ACC112 (cell line): ENCODE measurements around the gene BNC2.

Experiments used
- H2AFZ ChIP-seq: fragments of 200-600 bp; sonication (generic); one replicate; pipeline ENCODE4 v1.6.0; 2017; ENCODE audit warnings: antibody characterized with exemption, low read length; ENCODE audit not compliant: unreplicated experiment
- H3K27ac ChIP-seq: fragments of 200-600 bp; sonication (generic); 2 replicates; pipeline ENCODE4 v1.5.1; 2014; ENCODE audit warnings: low read depth, mild to moderate bottlenecking, antibody characterized with exemption, low read length, moderate library complexity
- H3K27me3 ChIP-seq: fragments of 200-600 bp; sonication (generic); 2 replicates; pipeline ENCODE4 v1.6.1; 2014; ENCODE audit warnings: mild to moderate bottlenecking, antibody characterized with exemption, low read length, moderate library complexity, mixed read lengths; ENCODE audit not compliant: insufficient read depth
- H3K36me3 ChIP-seq: fragments of 200-600 bp; sonication (generic); 2 replicates; pipeline ENCODE4 v1.6.1; 2016; ENCODE audit warnings: mild to moderate bottlenecking, antibody characterized with exemption, low read length, moderate library complexity, mixed read lengths; ENCODE audit not compliant: insufficient read depth
- H3K4me1 ChIP-seq: fragments of 200-600 bp; sonication (generic); one replicate; pipeline ENCODE4 v1.6.1; 2016; ENCODE audit warnings: low read length, mixed read lengths; ENCODE audit not compliant: insufficient read depth, unreplicated experiment, control insufficient read depth
- H3K4me3 ChIP-seq: fragments of 200-600 bp; sonication (generic); 2 replicates; pipeline ENCODE4 v1.5.1; 2014; ENCODE audit warnings: mild to moderate bottlenecking, low read depth, low read length
- H3K79me2 ChIP-seq: fragments of 200-600 bp; sonication (generic); one replicate; pipeline ENCODE4 v1.6.0; 2016; ENCODE audit warnings: low read length; ENCODE audit not compliant: control insufficient read depth, unreplicated experiment, insufficient read depth

BNC2 gene

GRCh38 chr9:16515879-16516301 lies 354.6 kb downstream of the BNC2 start:
- H2AFZ ChIP-seq: peak overlapping the region; percentile 42
- H3K4me1 ChIP-seq: peaks cover 28% of the 10 kb centered on the region
- no peak overlapping the region for H3K4me3 ChIP-seq
- peaks cover 8% of the 10 kb centered on the region for H3K79me2 ChIP-seq
- H3K27me3 ChIP-seq: no peaks in the 10 kb centered on the region
- H3K27ac ChIP-seq: peak overlapping the region; percentile 63
- peaks cover 6% of the 10 kb centered on the region; the same call in 1 of the 2 replicates for H3K36me3 ChIP-seq

- Histone ChIP-seq H3K79me2 (peaks cover 8% of the 10 kb centered on the region), H3K27ac (no peak overlapping the region)
These were observed 355.3 kb downstream of the BNC2 start for GRCh38 chr9:16515207-16515606.

GRCh38 chr9:16514131-16514530 lies 356.3 kb downstream of the BNC2 start:
- peaks cover 8% of the 10 kb centered on the region for H3K79me2 ChIP-seq
- no peak overlapping the region for H2AFZ ChIP-seq
- peaks cover 44% of the 10 kb centered on the region for H3K4me1 ChIP-seq
- H3K27me3 ChIP-seq: no peaks in the 10 kb centered on the region
- no peak overlapping the region for H3K27ac ChIP-seq
- H3K36me3 ChIP-seq: no peaks in the 10 kb centered on the region
- no peak overlapping the region for H3K4me3 ChIP-seq

More at GRCh38 chr9:16515207-16515606, 355.3 kb downstream of the BNC2 start:
- Histone ChIP-seq H3K36me3 (peaks cover 4% of the 10 kb centered on the region; the same call in 1 of the 2 replicates), H3K27me3 (no peaks in the 10 kb centered on the region), H3K4me3 (no peak overlapping the region), H3K4me1 (peaks cover 35% of the 10 kb centered on the region), H2AFZ (no peak overlapping the region)

GRCh38 chr9:16512281-16512680 lies 358.2 kb downstream of the BNC2 start:
- peaks cover 39% of the 10 kb centered on the region for H3K4me1 ChIP-seq
- H3K27me3 ChIP-seq: no peaks in the 10 kb centered on the region
- H2AFZ ChIP-seq: no peak overlapping the region
- peaks cover 10% of the 10 kb centered on the region for H3K79me2 ChIP-seq
- H3K36me3 ChIP-seq: peaks cover 7% of the 10 kb centered on the region; the same call in 1 of the 2 replicates
- H3K27ac ChIP-seq: no peak overlapping the region
- no peak overlapping the region for H3K4me3 ChIP-seq

GRCh38 chr9:16510482-16510881 lies 360.0 kb downstream of the BNC2 start:
- no peaks in the 10 kb centered on the region for H3K27me3 ChIP-seq
- no peak overlapping the region for H3K27ac ChIP-seq
- peaks cover 7% of the 10 kb centered on the region; the same call in 1 of the 2 replicates for H3K36me3 ChIP-seq
- no peak overlapping the region for H2AFZ ChIP-seq
- peaks cover 33% of the 10 kb centered on the region for H3K4me1 ChIP-seq
- peaks cover 10% of the 10 kb centered on the region for H3K79me2 ChIP-seq
- no peak overlapping the region for H3K4me3 ChIP-seq

- H3K36me3 ChIP-seq: peaks cover 7% of the 10 kb centered on the region; the same call in 1 of the 2 replicates
- no peak overlapping the region for H2AFZ ChIP-seq
- peaks cover 33% of the 10 kb centered on the region for H3K4me1 ChIP-seq
- H3K79me2 ChIP-seq: peaks cover 6% of the 10 kb centered on the region
- H3K27me3 ChIP-seq: no peaks in the 10 kb centered on the region
- H3K4me3 ChIP-seq: no peak overlapping the region; the same call in 1 of the 2 replicates
- H3K27ac ChIP-seq: no peak overlapping the region
These were observed 360.5 kb downstream of the BNC2 start for GRCh38 chr9:16509997-16510396.

- peak overlapping the region; percentile 61 for H3K27ac ChIP-seq
- H3K27me3 ChIP-seq: no peaks in the 10 kb centered on the region
- peak overlapping the region; percentile 6 for H3K4me3 ChIP-seq
- no peak overlapping the region for H2AFZ ChIP-seq
- H3K36me3 ChIP-seq: peaks cover 7% of the 10 kb centered on the region; the same call in 1 of the 2 replicates
- peaks cover 45% of the 10 kb centered on the region for H3K4me1 ChIP-seq
- H3K79me2 ChIP-seq: peaks cover 3% of the 10 kb centered on the region
These were observed 365.3 kb downstream of the BNC2 start for GRCh38 chr9:16505199-16505598.

GRCh38 chr9:16501726-16502125 lies 368.7 kb downstream of the BNC2 start:
- Histone ChIP-seq H3K27me3 (no peaks in the 10 kb centered on the region), H3K27ac (peak overlapping the region; percentile 58), H3K36me3 (no peaks in the 10 kb centered on the region), H3K4me1 (peaks cover 41% of the 10 kb centered on the region), H2AFZ (no peak overlapping the region), H3K79me2 (peaks cover 6% of the 10 kb centered on the region), H3K4me3 (no peak overlapping the region)

GRCh38 chr9:16501141-16501540 lies 369.3 kb downstream of the BNC2 start:
- Histone ChIP-seq H2AFZ (no peak overlapping the region), H3K36me3 (no peaks in the 10 kb centered on the region), H3K4me1 (peaks cover 39% of the 10 kb centered on the region), H3K27ac (peak overlapping the region; percentile 58), H3K4me3 (0 out of 2 replicates have a peak overlapping the region, but pooled peaks have one; percentile 6), H3K79me2 (peaks cover 6% of the 10 kb centered on the region), H3K27me3 (no peaks in the 10 kb centered on the region)

GRCh38 chr9:16500386-16500785 lies 370.1 kb downstream of the BNC2 start:
- peaks cover 6% of the 10 kb centered on the region for H3K79me2 ChIP-seq
- H3K36me3 ChIP-seq: no peaks in the 10 kb centered on the region
- 0 out of 2 replicates have a peak overlapping the region, but pooled peaks have one; percentile 6 for H3K4me3 ChIP-seq
- H3K4me1 ChIP-seq: peaks cover 32% of the 10 kb centered on the region
- peak overlapping the region; percentile 58 for H3K27ac ChIP-seq
- H2AFZ ChIP-seq: no peak overlapping the region
- no peaks in the 10 kb centered on the region for H3K27me3 ChIP-seq

- no peaks in the 10 kb centered on the region for H3K36me3 ChIP-seq
- H3K4me1 ChIP-seq: peaks cover 27% of the 10 kb centered on the region
- no peak overlapping the region for H3K4me3 ChIP-seq
- no peaks in the 10 kb centered on the region for H3K27me3 ChIP-seq
- no peak overlapping the region for H2AFZ ChIP-seq
- H3K79me2 ChIP-seq: peaks cover 6% of the 10 kb centered on the region
- peak overlapping the region; percentile 58; the same call in 1 of the 2 replicates for H3K27ac ChIP-seq
These were observed 370.6 kb downstream of the BNC2 start for GRCh38 chr9:16499892-16500291.
